Daoy (cell line): Measurements from ENCODE around the gene UMPS. TPM values are rescaled to one million over a fixed set of nuclear protein-coding genes. Genes with fewer than 3 reads are reported as not detected.
A peak's percentile ranks its signal among the peaks of the same experiment; 100 is the strongest.
"Not testable (repeated sequence)": the region's sequence is repeated elsewhere in the genome, so short reads cannot be mapped to it uniquely, and the experiment has no call there.

ENCODE experiments used
- DNase-seq: peaks from one replicate; pipeline ENCODE4 v3.0.0-alpha.2; 2015; ENCODE audit warnings: low read depth
- total RNA-seq: library from RNA; depleted of rRNA; stranded (reverse); fragments of >200 nt; shearing (Covaris generic); gene quantifications from 2 replicates; pipeline ENCODE4 v1.2.3, GENCODE V29; 2014

UMPS gene
- total RNA-seq, 1 experiment from 2014 or later = 94.6 TPM

DNA sequence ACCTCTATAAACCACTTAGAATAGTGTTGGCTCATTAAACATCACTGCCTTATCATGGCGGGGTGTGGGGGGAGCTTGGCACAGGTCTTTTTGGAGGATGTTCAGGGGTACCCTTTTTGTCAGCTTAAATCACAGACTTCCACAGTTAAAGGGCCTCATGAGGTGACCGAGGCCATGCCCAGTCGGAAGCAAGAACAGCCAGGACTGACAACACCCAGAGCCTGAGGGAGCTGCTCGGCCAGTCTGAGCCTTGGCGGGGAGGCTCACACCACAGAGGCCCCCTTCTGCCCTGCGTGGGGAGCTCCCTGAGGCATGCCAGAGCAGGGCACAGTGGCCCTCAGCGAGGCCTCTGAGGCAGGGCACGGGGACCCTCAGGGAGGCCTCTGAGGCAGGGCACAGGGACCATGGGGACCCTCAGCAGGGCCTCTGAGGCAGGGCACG is 49.5 kb downstream of the UMPS start:
- DNase-seq = no peak

DNA sequence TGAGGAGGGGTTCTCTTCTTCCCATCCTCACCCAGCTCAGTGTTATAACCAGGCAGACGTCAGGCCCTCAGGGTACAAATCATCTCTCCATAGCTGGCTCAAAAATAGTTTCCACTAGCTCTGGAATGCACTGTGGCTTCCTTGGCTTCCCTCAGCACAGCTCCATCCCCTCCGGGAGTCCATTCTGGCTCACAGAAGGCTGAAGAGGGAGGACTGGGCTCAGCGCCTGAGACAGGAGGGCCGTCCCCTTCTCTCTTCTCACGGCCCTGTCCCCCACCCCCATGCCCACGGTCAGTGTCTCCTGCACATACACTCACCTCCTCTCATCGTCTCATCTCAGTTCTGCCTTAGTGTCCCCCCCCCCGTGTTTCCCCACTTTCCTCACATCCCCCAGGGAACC is 50.1 kb downstream of the UMPS start:
- DNase-seq = peak; percentile 76

DNA sequence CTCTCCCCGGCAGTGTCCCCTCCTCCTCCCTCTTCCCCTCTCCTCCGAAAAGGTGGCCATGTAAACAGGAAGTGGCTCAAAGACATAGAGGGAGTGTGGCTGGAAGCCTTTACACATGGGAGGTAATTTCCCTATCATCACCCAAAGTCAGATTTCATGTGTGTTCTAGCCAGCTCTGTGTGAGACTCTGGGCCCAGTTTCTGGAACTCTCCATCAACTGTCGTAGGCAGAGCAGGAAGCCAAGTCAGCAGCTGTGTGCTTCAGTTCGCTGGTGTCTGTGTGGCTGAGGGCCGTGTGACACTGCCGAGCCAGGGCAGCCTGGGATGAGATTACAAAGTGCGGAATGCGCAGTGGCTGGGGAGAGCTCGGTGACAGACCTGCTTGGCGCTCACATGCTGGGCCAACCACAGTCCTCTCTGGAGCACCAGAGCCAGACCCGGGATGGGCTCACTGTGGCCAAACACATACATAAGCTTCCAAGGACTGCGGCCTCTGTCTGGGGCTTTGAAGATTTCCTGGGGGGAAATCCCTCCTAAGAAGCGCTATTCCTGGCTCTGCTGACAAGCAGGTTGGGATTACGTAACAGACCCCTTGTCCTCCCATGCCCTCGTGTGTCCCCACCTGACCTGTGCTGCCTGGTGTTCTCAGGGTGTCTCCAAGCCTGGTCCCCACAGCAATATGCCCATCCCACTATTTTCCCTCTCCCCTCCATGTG is 50.7 kb downstream of the UMPS start:
- DNase-seq = peak; percentile 50

- no peak for DNase-seq
Observed at GRCh38 chr3:124781476-124782376, 51.5 kb downstream of the UMPS start.

- not testable (repeated sequence) for DNase-seq
Observed at GRCh38 chr3:124782377-124782712, 52.1 kb downstream of the UMPS start.

- DNase-seq = no peak
Observed at GRCh38 chr3:124783696-124784095, 53.4 kb downstream of the UMPS start.

GRCh38 chr3:124784686-124785382 is 54.6 kb downstream of the UMPS start:
- DNase-seq = peak; percentile 44

DNA sequence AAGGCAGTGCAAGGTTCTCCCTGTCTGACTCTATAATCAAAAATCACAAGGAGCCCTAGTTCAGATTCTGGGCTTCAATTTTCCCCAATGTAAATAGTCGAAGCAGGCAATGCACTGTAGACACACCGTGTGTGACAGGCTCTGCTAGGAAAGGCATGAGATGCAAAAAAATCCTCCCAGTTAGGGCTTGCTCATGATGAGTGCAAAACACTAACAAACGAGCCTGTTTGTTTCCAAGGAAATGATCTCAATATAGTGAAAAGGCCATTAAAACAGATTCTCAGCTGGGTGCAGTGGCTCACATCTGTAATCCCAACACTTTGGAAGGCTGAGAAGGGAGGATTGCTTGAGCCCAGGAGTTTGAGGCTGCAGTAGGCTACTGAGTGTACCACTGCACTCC is 55.7 kb downstream of the UMPS start:
- DNase-seq = no peak

- no peak for DNase-seq
Observed at GRCh38 chr3:124786511-124787241, 56.4 kb downstream of the UMPS start.

GRCh38 chr3:124787476-124788195 is 57.4 kb downstream of the UMPS start:
- no peak for DNase-seq

DNA sequence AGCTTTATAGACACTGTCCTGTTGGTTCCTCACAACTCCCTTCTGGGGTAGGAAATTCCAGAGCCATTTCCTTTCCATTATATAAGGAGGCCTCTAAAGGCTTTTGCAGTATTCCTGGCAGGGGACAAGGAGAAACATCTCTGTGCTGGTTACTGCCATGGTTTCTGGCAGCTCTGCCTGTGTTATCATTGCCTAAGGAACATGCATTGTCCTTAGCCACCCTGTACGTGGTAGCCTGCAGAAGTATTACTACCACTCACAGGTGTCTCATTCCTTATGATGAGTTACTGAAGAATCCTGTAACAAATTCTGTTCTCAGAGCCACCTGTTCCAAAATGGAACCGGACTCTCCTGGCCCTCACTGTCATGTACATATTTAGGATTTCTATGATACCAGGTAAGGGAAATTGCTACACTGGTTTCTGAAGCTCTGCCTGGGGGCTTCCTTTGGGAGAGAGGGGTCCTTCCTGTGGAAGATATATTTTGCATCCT is 58.0 kb downstream of the UMPS start:
- no peak for DNase-seq

- DNase-seq = not testable (repeated sequence)
Observed at GRCh38 chr3:124789103-124789502, 58.9 kb downstream of the UMPS start.

GRCh38 chr3:124791142-124791541 is 60.9 kb downstream of the UMPS start:
- DNase-seq = peak; percentile 25

- peak; percentile 89 for DNase-seq
Observed at GRCh38 chr3:124791639-124792151, 61.4 kb downstream of the UMPS start.

- DNase-seq = no peak
Observed at GRCh38 chr3:124792341-124793040, 62.2 kb downstream of the UMPS start.

- peak; percentile 47 for DNase-seq
Observed at GRCh38 chr3:124793054-124793739, 62.9 kb downstream of the UMPS start.

DNA sequence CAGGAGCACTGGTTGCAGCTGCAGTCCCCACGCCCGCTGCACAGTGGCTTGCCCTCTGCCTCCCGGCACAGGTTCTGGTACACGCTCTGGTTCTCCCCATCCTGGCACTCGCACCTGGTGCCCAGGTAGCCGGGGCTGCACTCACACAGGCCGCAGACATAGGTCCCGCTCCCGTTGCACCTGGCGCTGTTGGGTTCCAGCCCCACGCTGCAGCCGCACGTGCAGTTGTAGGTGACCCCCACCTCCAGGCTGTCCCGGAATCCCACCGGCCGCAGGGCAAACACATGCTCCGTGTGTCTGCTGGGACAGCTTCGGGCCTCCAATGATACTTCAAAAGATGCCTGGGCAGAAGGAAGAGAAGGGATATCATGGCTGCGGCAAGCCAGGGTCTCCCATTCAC is 66.2 kb downstream of the UMPS start:
- no peak for DNase-seq

GRCh38 chr3:124797426-124797945 is 67.2 kb downstream of the UMPS start:
- no peak for DNase-seq
